GM12878 (cell line): ENCODE results near the gene TOP3A. TPM values are rescaled to one million over a fixed set of nuclear protein-coding genes. Genes with fewer than 3 reads are reported as not detected.

ENCODE experiments used
- ATAC-seq: fragments of 200-7000 bp; cut with Tn5 transposase; 3 replicates; pipeline ENCODE4 v1.9.1; 2020; ENCODE audit warnings: mild to moderate bottlenecking, moderate library complexity
- BruUV-seq: library from RNA; stranded (reverse); fragments of 400-500 nt; replicated peaks from 2 replicates; lab custom pipeline; 2021; lab: Mats Ljungman, UMichigan
- CTCF ChIA-PET: fragments of 300-600 bp; sonication (Branson Sonifier 250); formaldehyde crosslinking; extraction: SDS; loops from one replicate; lab custom pipeline; 2021; ENCODE audit warnings: inconsistent platforms; lab: Yijun Ruan, JAX
- POLR2A ChIA-PET: fragments of 350-600 bp; formaldehyde crosslinking; extraction: SDS; loops from one replicate; lab custom pipeline; 2021; ENCODE audit warnings: inconsistent platforms; lab: Charles Lee
- RAD21 ChIA-PET: fragments of 300-600 bp; sonication (Branson Sonifier 250); formaldehyde crosslinking; loops from one replicate; lab custom pipeline; 2023; ENCODE audit warnings: antibody characterized with exemption; ENCODE audit not compliant: unreplicated experiment; lab: Charles Lee
- SMC1A ChIA-PET: fragments of 300-600 bp; sonication (Branson Sonifier 250); formaldehyde crosslinking; loops from one replicate; lab custom pipeline; 2023; ENCODE audit not compliant: unreplicated experiment, uncharacterized antibody; lab: Charles Lee
- DNase-seq: peaks from one replicate; pipeline ENCODE4 v3.0.0-alpha.2; 2011; ENCODE audit warnings: low read depth, low spot score
- FAIRE-seq: peaks from 3 replicates; lab custom pipeline; 2011; peaks lifted over from hg19 to GRCh38; lab: Jason Lieb, UNC
- H2AFZ ChIP-seq: 2 replicates; pipeline ENCODE4 v1.6.0; 2011; ENCODE audit warnings: low read depth, low read length, control low read depth; ENCODE audit not compliant: control insufficient read depth
- H3K27ac ChIP-seq: 2 replicates; pipeline ENCODE4 v1.5.1; 2011; ENCODE audit warnings: control low read depth; ENCODE audit not compliant: control insufficient read depth, insufficient read depth
- H3K27me3 ChIP-seq, 2 experiments: replicated peaks in 1 of 2; 2 replicates each; pipeline versions ENCODE4 v1.6.0 to v1.6.1; 2011; ENCODE audit warnings: low read length in 1 of 2; ENCODE audit not compliant: control insufficient read depth in 2 of 2, insufficient read depth in 2 of 2
- H3K36me3 ChIP-seq, 2 experiments: 2 replicates each; pipeline ENCODE4 v1.5.1; 2011; ENCODE audit warnings: low read length in 1 of 2; ENCODE audit not compliant: control insufficient read depth in 2 of 2, insufficient read depth in 2 of 2
- H3K4me1 ChIP-seq: 2 replicates; pipeline ENCODE4 v1.6.1; 2011; ENCODE audit warnings: mild to moderate bottlenecking, low read length, moderate library complexity, mixed read lengths; ENCODE audit not compliant: control insufficient read depth, insufficient read depth
- H3K4me2 ChIP-seq: 2 replicates; pipeline ENCODE4 v1.6.0; 2011; ENCODE audit warnings: control low read depth; ENCODE audit not compliant: control insufficient read depth, insufficient read depth
- H3K4me3 ChIP-seq: fragments of 200-600 bp; sonication (generic); 2 replicates; pipeline ENCODE4 v1.5.1; 2016
- H3K79me2 ChIP-seq: 2 replicates; pipeline ENCODE4 v1.6.0; 2011; ENCODE audit warnings: low read length; ENCODE audit not compliant: control insufficient read depth, insufficient read depth
- H3K9ac ChIP-seq: 2 replicates; pipeline ENCODE4 v1.8.0; 2011; ENCODE audit warnings: low read length, control low read depth, mixed read lengths; ENCODE audit not compliant: control insufficient read depth, insufficient read depth
- H3K9me3 ChIP-seq: replicated peaks from 3 replicates; pipeline ENCODE4 v1.5.1; 2011; ENCODE audit warnings: mild to moderate bottlenecking, low read length; ENCODE audit not compliant: control insufficient read depth, insufficient read depth
- H4K20me1 ChIP-seq: 2 replicates; pipeline ENCODE4 v1.6.0; 2011; ENCODE audit not compliant: control insufficient read depth, insufficient read depth
- BHLHE40 ChIP-seq, 2 experiments: fragments of 450-650 bp in 1 of 2; IDR thresholded peaks; 2 replicates each; pipeline ENCODE4 v1.6.1; 2011 to 2017; ENCODE audit warnings: low read depth in 2 of 2, borderline replicate concordance in 1 of 2, improper control_type of control experiment in 1 of 2, low read length in 1 of 2, mild to moderate bottlenecking in 1 of 2
- CHD4 ChIP-seq: fragments of 200-600 bp; sonication (generic); IDR thresholded peaks from 2 replicates; pipeline ENCODE4 v1.6.1; 2016; ENCODE audit warnings: mild to moderate bottlenecking
- CUX1 ChIP-seq: IDR thresholded peaks from 2 replicates; pipeline ENCODE4 v1.6.1; 2012; ENCODE audit warnings: improper control_type of control experiment, low read depth, low read length; ENCODE audit not compliant: insufficient replicate concordance
- E2F4 ChIP-seq: IDR thresholded peaks from 2 replicates; pipeline ENCODE4 v1.6.1; 2012; ENCODE audit warnings: low read depth, low read length, improper control_type of control experiment
- FOS ChIP-seq: IDR thresholded peaks from 3 replicates; pipeline ENCODE4 v1.6.1; 2011; ENCODE audit warnings: borderline replicate concordance; ENCODE audit not compliant: insufficient read length; ENCODE audit errors: extremely low read depth
- FOXK2 ChIP-seq: fragments of 450-650 bp; IDR thresholded peaks from 2 replicates; pipeline ENCODE4 v1.6.1; 2017; ENCODE audit warnings: mild to moderate bottlenecking, moderate library complexity
- KAT2A ChIP-seq: conservative IDR thresholded peaks from 2 replicates; pipeline ENCODE4 v1.6.1; 2011; ENCODE audit warnings: low read depth, low read length; ENCODE audit not compliant: control insufficient read depth
- MLLT1 ChIP-seq: fragments of 450-650 bp; IDR thresholded peaks from 2 replicates; pipeline ENCODE4 v1.6.1; 2016; ENCODE audit warnings: mild to moderate bottlenecking
- NR2C2 ChIP-seq: IDR thresholded peaks from 2 replicates; pipeline ENCODE4 v1.6.1; 2011; ENCODE audit warnings: borderline replicate concordance, low read depth; ENCODE audit not compliant: control insufficient read depth, insufficient read length
- POLR2A ChIP-seq: IDR thresholded peaks from 2 replicates; pipeline ENCODE4 v1.6.1; 2011; ENCODE audit warnings: low read depth, mild to moderate bottlenecking, low read length
- RFX5 ChIP-seq: IDR thresholded peaks from 2 replicates; pipeline ENCODE4 v1.6.1; 2011; ENCODE audit warnings: low read depth, low read length, improper control_type of control experiment
- SREBF2 ChIP-seq: IDR thresholded peaks from 2 replicates; pipeline ENCODE4 v1.6.1; 2012; ENCODE audit warnings: mild to moderate bottlenecking, low read length
- ZNF622 ChIP-seq: fragments of 450-650 bp; IDR thresholded peaks from 2 replicates; pipeline ENCODE4 v1.6.1; 2017; ENCODE audit warnings: mild to moderate bottlenecking, inconsistent platforms
- WGBS: methylation state at CpG from one replicate; pipeline ENCODE4 v1.1.6; 2016; ENCODE audit warnings: low lambda C conversion rate; ENCODE audit not compliant: insufficient replicate concordance, insufficient coverage; ENCODE audit errors: missing lambda C conversion rate; 5-methylcytosine and 5-hydroxymethylcytosine counted together
- in situ Hi-C: fragments of 300-500 bp; cut with MboI; formaldehyde crosslinking; loops from 9 replicates; pipeline ENCODE4 v1.14.3; 2018; ENCODE audit warnings: mixed read lengths
- intact Hi-C: fragments of 100-400 bp; cut with micrococcal nuclease; formaldehyde crosslinking; loops from one replicate; pipeline ENCODE4 v1.14.2; 2022; ENCODE audit not compliant: unreplicated experiment
- polyA plus RNA-seq, 11 experiments: library from polyadenylated mRNA; depleted of rRNA in 4 of 11; unstranded in 6 of 11; stranded (reverse) in 5 of 11; fragments of >200 nt; fragmentation: Nextera tagmentation in 4 of 11; fragmentation: Illumina TruSeq in 1 of 11; extraction: Ambion mirVana in 4 of 11; extraction: Trizol in 1 of 11; gene quantifications; 1 replicate in 1 of 11; 2 replicates in 10 of 11; pipeline versions ENCODE4 v1.2.1 to v1.2.3, GENCODE V29; 2011 to 2016; ENCODE audit warnings: inconsistent platforms in 2 of 11, missing spikeins in 2 of 11, low read depth in 1 of 11
- total RNA-seq, 4 experiments: library from RNA; depleted of rRNA in 3 of 4; stranded (reverse); fragments of >200 nt in 3 of 4; fragmentation: Illumina TruSeq in 1 of 4; extraction: Trizol in 1 of 4; gene quantifications; 2 replicates each; pipeline versions ENCODE4 v1.2.1 to v1.2.3, GENCODE V29; 2013 to 2021

Gene TOP3A
- total and polyA plus RNA-seq, 10 of the 15 experiments (the other 5 are each of a cell fraction or from before 2014, with no cell fraction given) = 4.2 to 51.9 (median 31.8) TPM

- no peaks in the 10 kb centered on the region for H4K20me1 ChIP-seq
- SMC1A ChIA-PET = no interaction called here
- peaks cover 3 to 30% of the 10 kb centered on the region in 2 experiments for H3K36me3 ChIP-seq
Measured at GRCh38 chr17:18246880-18247612, 67.7 kb downstream of the TOP3A start.

More at GRCh38 chr17:18246880-18247612, 67.7 kb downstream of the TOP3A start:
- ChIA-PET RAD21 (no interaction called here), POLR2A (no interaction called here), CTCF (interaction anchor here (0.6 to 1.2 kb wide), 2 partner anchors 9 to 342 kb away, joined by 3 to 6 read pairs; no protein-coding TSS in a partner anchor)
- Histone ChIP-seq H2AFZ (no peak overlapping the region), H3K27me3 (no peaks in the 10 kb centered on the region), H3K27ac (no peak overlapping the region), H3K9me3 (no peaks in the 10 kb centered on the region), H3K4me1 (no peaks in the 10 kb centered on the region), H3K9ac (no peak overlapping the region), H3K4me2 (no peak overlapping the region), H3K4me3 (no peak overlapping the region), H3K79me2 (no peaks in the 10 kb centered on the region)
- 81% methylated on average over 40 of the region's 46 CpGs for WGBS
- DNase-seq = no peak
- ATAC-seq = peak; percentile 84
- BruUV-seq = no TSS peak
- TF ChIP-seq FOS (no peak), ZNF622 (no peak), KAT2A (no peak), SREBF2 (no peak), MLLT1 (no peak), NR2C2 (no peak), BHLHE40 (IDR thresholded peaks at IDR 0.05; ENCODE audit: borderline replicate concordance in 1 of 2, low read depth in 2 of 2, low read length in 1 of 2) (no peak), RFX5 (no peak), E2F4 (no peak), POLR2A (no peak), CUX1 (no peak), CHD4 (no peak), FOXK2 (no peak)
- in situ Hi-C loops (no loop called here), intact Hi-C loops (no loop called here)
- no peak for FAIRE-seq
